ENCODE measurements around the gene MAPK7. TPM values are rescaled to one million over a fixed set of nuclear protein-coding genes. Genes with fewer than 3 reads are reported as not detected.

The MAPK7 gene
- total RNA-seq, 1 donor from 2014 or later, result 13.9 TPM

GRCh38 chr17:19409066-19409465, 30.8 kb downstream of the MAPK7 start:
- intact Hi-C loops (cut with DNase I), result no loop called here
- DNase-seq (no peak), ATAC-seq (ENCODE audit: poor library complexity) (no peak)

GRCh38 chr17:19409509-19409908, 31.2 kb downstream of the MAPK7 start:
- ATAC-seq (ENCODE audit: poor library complexity) (no peak), DNase-seq (no peak)
- intact Hi-C loops (cut with DNase I), result no loop called here

DNA sequence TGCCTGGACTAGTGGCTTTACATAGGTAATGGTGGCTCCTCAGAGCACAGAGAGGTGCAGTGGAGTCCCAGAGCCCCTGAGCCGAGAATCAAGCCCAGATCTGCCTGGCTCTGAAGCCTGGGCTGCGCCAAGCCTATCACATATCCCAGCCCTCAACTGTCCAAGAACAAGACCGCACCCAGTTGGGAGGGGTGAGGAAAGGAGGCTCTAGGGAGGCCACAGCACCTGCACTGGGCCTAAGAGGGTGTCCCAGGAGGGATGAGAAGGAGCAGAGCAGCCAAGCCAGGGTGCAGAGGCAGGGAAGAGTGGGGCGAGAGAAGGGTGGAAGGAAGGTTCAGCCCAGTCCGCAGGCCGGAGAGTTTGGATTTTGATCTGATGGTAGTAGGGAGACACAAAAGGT, 31.8 kb downstream of the MAPK7 start:
- DNase-seq, result no peak
- intact Hi-C loops (cut with DNase I), result no loop called here
- no peak for ATAC-seq (ENCODE audit: poor library complexity)

DNA sequence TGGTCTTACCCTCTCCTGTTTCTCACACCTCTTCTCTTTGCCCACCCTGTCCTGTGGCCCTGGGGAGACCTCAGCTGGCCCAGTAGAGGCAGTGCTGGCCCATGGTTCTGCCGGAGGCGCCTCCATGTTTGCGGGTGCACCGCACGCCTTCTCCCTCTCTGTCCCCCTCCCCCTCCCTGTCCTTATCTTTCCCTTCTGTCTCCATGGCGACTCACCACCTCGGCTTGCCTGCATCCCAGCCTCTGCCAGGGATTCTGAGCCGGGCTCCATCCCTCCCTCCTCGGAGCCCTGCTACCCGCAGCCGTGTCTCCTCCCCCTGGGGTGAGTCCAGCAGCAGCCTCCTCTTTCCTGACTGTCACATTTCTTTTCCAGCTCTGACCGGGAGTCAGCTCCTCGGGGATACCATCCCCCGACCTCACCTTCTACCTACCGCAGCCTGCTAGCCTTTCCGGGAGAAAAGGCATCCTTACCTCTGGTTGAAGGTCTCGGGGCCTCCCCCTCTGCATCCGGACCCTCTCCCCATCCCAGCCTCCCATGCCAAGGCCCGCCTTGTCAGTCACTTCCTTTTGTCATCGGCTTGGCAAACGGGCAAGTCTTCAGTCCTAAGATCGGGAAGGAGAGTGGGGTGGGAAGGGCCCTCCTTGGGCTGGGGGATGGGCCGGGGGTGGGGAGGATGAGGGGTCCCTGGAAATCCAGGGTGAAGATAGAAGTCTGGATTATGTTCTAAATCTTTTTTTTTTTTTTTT, 32.8 kb downstream of the MAPK7 start, which contains the start of gene RNF112:
RNF112 (plus strand) TSS at position 358 of the 746 bp plus-strand sequence; CDS start at position 535, 177 bp downstream.
- peak; percentile 66 for ATAC-seq (ENCODE audit: poor library complexity)
- intact Hi-C loops (cut with DNase I), result no loop called here
- DNase-seq, result peak; percentile 71

GRCh38 chr17:19411631-19412030, 33.3 kb downstream of the MAPK7 start:
- ATAC-seq (ENCODE audit: poor library complexity), result peak; percentile 34
- DNase-seq, result no peak
- intact Hi-C loops (cut with DNase I), result no loop called here

DNA sequence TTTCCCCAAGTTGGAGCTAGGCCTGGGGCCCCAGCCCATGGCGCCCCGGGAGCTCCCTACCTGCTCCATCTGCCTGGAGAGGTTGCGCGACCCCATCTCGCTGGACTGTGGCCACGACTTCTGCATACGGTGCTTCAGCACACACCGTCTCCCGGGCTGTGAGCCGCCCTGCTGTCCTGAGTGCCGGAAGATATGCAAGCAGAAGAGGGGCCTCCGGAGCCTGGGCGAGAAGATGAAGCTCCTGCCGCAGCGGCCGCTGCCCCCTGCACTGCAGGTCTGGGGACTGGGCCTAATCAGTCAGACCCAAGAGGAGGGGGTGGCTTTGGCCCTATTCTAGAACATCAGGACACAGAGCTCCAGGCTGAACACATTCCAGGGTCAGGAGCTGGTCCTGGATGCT, 34.2 kb downstream of the MAPK7 start:
- DNase-seq (no peak), ATAC-seq (ENCODE audit: poor library complexity) (no peak)
- intact Hi-C loops (cut with DNase I), result no loop called here

- intact Hi-C loops (cut with DNase I), result no loop called here
- DNase-seq (no peak), ATAC-seq (ENCODE audit: poor library complexity) (no peak)
These were observed 34.7 kb downstream of the MAPK7 start for GRCh38 chr17:19412984-19413383.

DNA sequence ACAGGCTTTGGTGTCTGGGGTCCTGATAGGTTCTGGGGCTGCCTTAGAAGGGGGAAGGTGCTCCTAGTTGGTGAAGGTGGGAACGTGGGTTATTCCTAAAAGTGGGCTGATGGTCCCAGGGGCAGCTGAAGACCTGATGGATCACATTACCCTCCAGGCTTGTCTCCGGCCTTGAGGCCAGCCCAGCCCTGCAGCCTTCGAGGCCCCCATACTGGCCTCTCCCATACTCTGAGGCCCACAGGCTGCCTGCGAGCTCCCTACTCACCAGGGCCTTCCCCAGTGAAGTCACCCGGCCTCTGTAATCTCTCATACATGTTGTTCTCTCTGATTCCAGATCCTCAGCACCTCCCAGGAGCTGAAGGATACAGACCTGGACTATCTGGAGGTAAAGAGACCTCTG, 35.5 kb downstream of the MAPK7 start:
- no peak for ATAC-seq (ENCODE audit: poor library complexity)
- DNase-seq, result no peak
- intact Hi-C loops (cut with DNase I), result no loop called here

GRCh38 chr17:19414396-19415280, 36.3 kb downstream of the MAPK7 start:
- intact Hi-C loops (cut with DNase I), result no loop called here
- ATAC-seq (ENCODE audit: poor library complexity) (no peak), DNase-seq (no peak)

DNA sequence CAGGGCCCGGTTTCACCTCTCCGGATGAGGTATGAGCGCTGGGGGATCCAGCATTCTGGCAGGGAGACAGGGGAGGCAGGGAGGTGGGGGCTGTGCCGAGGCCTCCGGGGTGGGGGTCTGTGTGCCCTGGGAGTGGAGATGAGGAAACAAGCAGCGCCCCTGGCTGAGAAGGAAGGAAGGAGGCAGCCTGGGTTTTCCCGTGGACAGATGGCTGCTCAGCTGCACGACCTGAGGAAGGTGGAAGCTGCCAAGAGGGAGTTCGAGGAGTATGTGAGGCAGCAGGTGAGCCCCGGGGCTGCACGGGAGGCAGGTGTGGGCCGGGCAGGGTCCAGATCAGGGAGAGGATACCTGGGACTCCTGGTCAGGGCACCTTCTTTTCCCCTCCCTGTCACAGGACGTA, 37.0 kb downstream of the MAPK7 start:
- DNase-seq, result no peak
- ATAC-seq (ENCODE audit: poor library complexity), result no peak
- intact Hi-C loops (cut with DNase I), result no loop called here

GRCh38 chr17:19415806-19416775, 37.8 kb downstream of the MAPK7 start:
- ATAC-seq (ENCODE audit: poor library complexity) (no peak), DNase-seq (no peak)
- intact Hi-C loops (cut with DNase I), result no loop called here

DNA sequence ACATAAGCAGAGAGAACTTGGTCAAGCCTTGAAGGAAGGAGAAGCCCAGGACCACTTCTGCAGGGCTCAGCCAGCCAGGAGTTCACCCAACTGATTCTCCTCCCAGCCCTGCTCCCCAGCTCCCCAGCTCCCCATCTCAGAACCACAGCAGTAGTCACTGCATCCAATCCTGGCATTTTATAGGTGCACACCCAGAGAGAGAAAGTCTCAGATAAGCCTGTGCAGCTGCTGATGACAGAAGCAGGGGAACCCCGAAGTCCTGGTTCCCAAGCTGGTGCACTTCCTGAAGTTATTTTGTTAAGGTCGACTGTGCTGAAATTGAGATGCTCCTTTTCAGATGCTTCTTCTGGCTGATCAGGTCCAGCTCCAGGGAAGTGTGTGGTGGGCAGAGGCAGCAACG, 39.3 kb downstream of the MAPK7 start:
- DNase-seq (no peak), ATAC-seq (ENCODE audit: poor library complexity) (no peak)
- intact Hi-C loops (cut with DNase I), result no loop called here

GRCh38 chr17:19418251-19418992, 40.1 kb downstream of the MAPK7 start:
- peak; percentile 48 for ATAC-seq (ENCODE audit: poor library complexity)
- no peak for DNase-seq
- intact Hi-C loops (cut with DNase I), result no loop called here

DNA sequence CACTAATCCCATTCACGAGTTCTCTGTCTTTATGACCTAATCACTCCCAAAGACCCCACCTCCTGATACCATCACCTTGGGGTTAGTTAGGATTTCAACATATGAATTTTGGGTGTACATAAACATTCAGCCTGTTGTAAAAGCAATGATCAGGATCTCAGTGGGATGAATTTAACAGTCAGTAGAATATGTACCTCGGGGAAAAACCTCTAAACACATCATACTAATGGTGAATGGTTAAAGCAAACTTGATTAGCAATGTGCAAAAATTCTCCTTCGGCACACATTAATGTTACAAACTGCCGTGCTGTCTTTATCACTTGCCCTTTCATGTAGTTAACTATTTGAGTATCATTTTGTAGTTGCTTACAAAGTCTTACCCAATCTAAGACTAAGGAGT, 42.9 kb downstream of the MAPK7 start:
- intact Hi-C loops (cut with DNase I), result no loop called here
- DNase-seq, result no peak
- ATAC-seq (ENCODE audit: poor library complexity), result no peak

DNA sequence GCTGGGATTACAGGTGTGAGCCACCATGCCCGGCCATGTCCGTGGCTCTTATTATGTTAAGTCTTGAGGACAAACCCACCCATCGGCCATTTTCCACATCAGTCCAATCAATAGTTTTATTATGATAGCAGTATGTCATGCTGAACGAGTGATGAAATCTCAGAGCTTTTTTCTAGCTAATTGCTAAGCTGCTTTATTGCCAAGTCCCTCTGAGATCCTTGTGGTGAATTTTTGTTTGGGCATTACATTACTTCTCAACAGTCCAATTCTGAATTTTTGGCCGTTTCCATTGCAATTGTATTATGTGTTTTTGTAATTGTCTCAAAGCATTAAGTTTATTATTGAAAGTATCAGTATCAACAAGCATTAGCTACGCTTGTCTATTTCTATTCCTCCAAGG, 43.6 kb downstream of the MAPK7 start:
- intact Hi-C loops (cut with DNase I), result no loop called here
- no peak for DNase-seq
- no peak for ATAC-seq (ENCODE audit: poor library complexity)

DNA sequence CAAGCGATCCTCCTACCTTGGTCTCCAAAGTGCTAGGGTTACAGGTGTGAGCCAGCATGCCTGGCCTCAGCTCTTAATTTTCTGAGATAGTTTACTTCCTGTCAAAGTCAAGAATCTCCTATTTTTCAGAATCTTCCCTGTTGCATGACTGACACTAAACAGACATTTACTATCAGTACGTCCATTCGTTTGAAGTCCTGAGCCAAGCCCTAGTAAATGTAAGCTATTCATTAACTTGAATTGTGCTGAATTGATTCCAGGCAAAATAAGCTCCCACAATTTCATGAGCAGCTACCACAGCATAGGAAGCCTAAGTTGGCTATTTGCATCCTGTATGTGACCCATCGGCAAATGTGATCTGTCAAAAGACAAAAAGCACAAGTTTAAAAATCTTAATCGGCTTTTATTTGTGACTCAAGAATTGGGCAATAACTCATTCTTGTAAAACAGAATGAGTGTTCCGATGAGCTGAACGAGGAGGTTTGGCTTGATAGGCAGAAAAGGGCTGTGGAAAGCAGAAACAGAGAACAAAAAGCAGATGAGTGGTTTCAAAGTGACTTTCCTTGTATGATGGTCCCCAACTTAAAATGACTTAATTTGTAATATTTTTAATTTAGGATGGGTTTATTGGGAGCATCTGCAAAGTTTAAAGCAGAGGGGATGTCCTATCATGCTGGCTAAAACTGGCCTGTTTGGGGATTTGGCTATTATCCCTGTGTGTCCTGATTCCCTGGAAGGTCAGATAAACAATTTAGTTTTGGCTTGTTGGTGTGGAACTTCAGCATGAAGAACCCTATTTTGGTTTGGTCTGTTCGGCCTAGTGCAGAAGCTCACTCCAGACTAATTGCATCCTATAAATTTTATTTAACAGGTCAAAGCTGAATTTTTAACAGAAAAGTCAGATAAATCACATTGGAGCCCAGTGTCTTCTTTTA, 46.9 kb downstream of the MAPK7 start:
- intact Hi-C loops (cut with DNase I), result no loop called here
- DNase-seq (no peak), ATAC-seq (ENCODE audit: poor library complexity) (peak; percentile 68)

GRCh38 chr17:19426631-19427030, 48.3 kb downstream of the MAPK7 start:
- ATAC-seq (ENCODE audit: poor library complexity) (no peak), DNase-seq (no peak)
- intact Hi-C loops (cut with DNase I), result no loop called here

Data from Right ventricle myocardium superior (tissue), 1 donor.